Gastroesophageal sphincter (tissue), 4 donors: ENCODE measurements around the gene OR10A6. TPM values are rescaled to one million over a fixed set of nuclear protein-coding genes. Genes with fewer than 3 reads are reported as not detected.

Source experiments
- ATAC-seq: fragments of 150-250 bp; one replicate; pipeline ENCODE4 v1.9.1; 2016; ENCODE audit warnings: mild to moderate bottlenecking, moderate library complexity
- H3K27ac ChIP-seq, 4 donors: fragments of 200-600 bp; sonication (generic) in 3 of 4; 1 replicate in 3 of 4; 2 replicates in 1 of 4; pipeline ENCODE4 v1.5.1; 2016 to 2019
- H3K27me3 ChIP-seq: fragments of 200-600 bp; sonication (generic); one replicate; pipeline ENCODE4 v1.5.1; 2019
- H3K36me3 ChIP-seq, 2 donors: fragments of 200-600 bp; sonication (generic); one replicate each; pipeline ENCODE4 v1.5.1; 2019; ENCODE audit warnings: control low read depth in 1 of 2
- H3K4me1 ChIP-seq, 3 donors: fragments of 200-600 bp; sonication (generic); 1 replicate in 2 of 3; 2 replicates in 1 of 3; pipeline ENCODE4 v1.5.1; 2016 to 2019; ENCODE audit warnings: control low read depth in 2 of 3
- H3K4me3 ChIP-seq, 2 donors: fragments of 200-600 bp; sonication (generic); one replicate each; pipeline ENCODE4 v1.5.1; 2019; ENCODE audit warnings: mild to moderate bottlenecking in 1 of 2, moderate library complexity in 1 of 2
- H3K9me3 ChIP-seq, 3 donors: fragments of 200-600 bp; sonication (generic); one replicate each; pipeline ENCODE4 v1.5.1; 2017 to 2019; ENCODE audit warnings: control low read depth in 2 of 3
- CTCF ChIP-seq, 4 experiments: fragments of 200-600 bp in 2 of 4; fragments of 450-650 bp in 2 of 4; sonication (generic) in 1 of 4; IDR thresholded peaks; one replicate each; pipeline ENCODE4 v1.5.1; 2017 to 2019; ENCODE audit warnings: antibody characterized with exemption in 4 of 4, mild to moderate bottlenecking in 2 of 4, moderate library complexity in 2 of 4
- EP300 ChIP-seq: sonication (generic); formaldehyde crosslinking; IDR thresholded peaks from one replicate; pipeline ENCODE4 v1.6.1; 2017; ENCODE audit warnings: antibody characterized with exemption, mild to moderate bottlenecking
- POLR2A ChIP-seq, 2 donors: fragments of 450-650 bp; IDR thresholded peaks; one replicate each; pipeline ENCODE4 v1.6.1; 2017; ENCODE audit warnings: antibody characterized with exemption in 2 of 2, mild to moderate bottlenecking in 2 of 2, moderate library complexity in 1 of 2
- POLR2AphosphoS5 ChIP-seq: sonication (generic); formaldehyde crosslinking; IDR thresholded peaks from one replicate; pipeline ENCODE4 v1.6.1; 2017; ENCODE audit warnings: antibody characterized with exemption
- WGBS, 2 donors: methylation state at CpG; one replicate each; pipeline ENCODE4 v1.1.5; 2018; ENCODE audit warnings: low coverage in 1 of 2; 5-methylcytosine and 5-hydroxymethylcytosine counted together
- total RNA-seq, 4 donors: library from RNA; depleted of rRNA; stranded (reverse); fragments of >200 nt; gene quantifications; one replicate each; pipeline ENCODE4 v1.1.0, GENCODE V29; 2016

The OR10A6 gene
- total RNA-seq, 4 donors from 2014 or later: not detected

- Histone ChIP-seq H3K27me3 (no peaks in the 10 kb centered on the region), H3K27ac (no peak overlapping the region), H3K4me1 (no peaks in the 10 kb centered on the region), H3K4me3 (no peak overlapping the region), H3K9me3 (no peaks in the 10 kb centered on the region), H3K36me3 (no peaks in the 10 kb centered on the region)
- TF ChIP-seq POLR2A (IDR thresholded peaks at IDR 0.05) (no peak), EP300 (no peak), POLR2AphosphoS5 (no peak), CTCF (IDR thresholded peaks at IDR 0.05) (no peak)
- ATAC-seq: no peak
- WGBS, 2 donors: 36 to 69% methylated on average over 3 of the region's 3 CpGs
Observed at GRCh38 chr11:7894251-7894650, 36.8 kb downstream of the OR10A6 start.

- no peak overlapping the region for H3K27ac ChIP-seq
- 81% methylated on average over 2 of the region's 2 CpGs for WGBS, 2 donors
Observed at GRCh38 chr11:7893796-7894195, 37.3 kb downstream of the OR10A6 start.

GRCh38 chr11:7892840-7893254, 38.2 kb downstream of the OR10A6 start:
- ATAC-seq: peak; percentile 47
- no peaks in the 10 kb centered on the region for H3K27me3 ChIP-seq
- H3K4me1 ChIP-seq: no peaks in the 10 kb centered on the region
- 7 to 15% methylated on average over 2 of the region's 2 CpGs for WGBS, 2 donors
- no peaks in the 10 kb centered on the region for H3K36me3 ChIP-seq
- no peak overlapping the region for H3K4me3 ChIP-seq
- H3K27ac ChIP-seq: no peak overlapping the region
- TF ChIP-seq CTCF (IDR thresholded peaks at IDR 0.05): peak; percentile 30 to 67 (median 58)
- no peak for TF ChIP-seq POLR2AphosphoS5
- H3K9me3 ChIP-seq: no peaks in the 10 kb centered on the region

More at GRCh38 chr11:7893796-7894195, 37.3 kb downstream of the OR10A6 start:
- no peaks in the 10 kb centered on the region for H3K4me1 ChIP-seq
- ATAC-seq: no peak
- TF ChIP-seq EP300: no peak
- TF ChIP-seq POLR2AphosphoS5: no peak
- no peak for TF ChIP-seq POLR2A (IDR thresholded peaks at IDR 0.05)
- no peak for TF ChIP-seq CTCF (IDR thresholded peaks at IDR 0.05)
- H3K4me3 ChIP-seq: no peak overlapping the region
- H3K36me3 ChIP-seq: no peaks in the 10 kb centered on the region
- no peaks in the 10 kb centered on the region for H3K27me3 ChIP-seq
- H3K9me3 ChIP-seq: no peaks in the 10 kb centered on the region

- H3K36me3 ChIP-seq: no peaks in the 10 kb centered on the region
- no peak overlapping the region for H3K4me3 ChIP-seq
- no peaks in the 10 kb centered on the region for H3K27me3 ChIP-seq
- H3K9me3 ChIP-seq: no peaks in the 10 kb centered on the region
- H3K27ac ChIP-seq: no peak overlapping the region
- 54 to 56% methylated on average over 5 to 6 of the region's 6 CpGs for WGBS, 2 donors
- H3K4me1 ChIP-seq: no peaks in the 10 kb centered on the region
- ATAC-seq: no peak
- TF ChIP-seq POLR2A (IDR thresholded peaks at IDR 0.05) (no peak), EP300 (no peak), CTCF (IDR thresholded peaks at IDR 0.05) (no peak), POLR2AphosphoS5 (no peak)
Observed at GRCh38 chr11:7892059-7892699, 38.9 kb downstream of the OR10A6 start.

GRCh38 chr11:7890417-7891172, 40.5 kb downstream of the OR10A6 start:
- no peaks in the 10 kb centered on the region for H3K36me3 ChIP-seq
- TF ChIP-seq POLR2A (IDR thresholded peaks at IDR 0.05) (no peak), CTCF (IDR thresholded peaks at IDR 0.05) (no peak), POLR2AphosphoS5 (no peak)
- H3K27me3 ChIP-seq: no peaks in the 10 kb centered on the region
- no peak for ATAC-seq
- H3K4me1 ChIP-seq: no peaks in the 10 kb centered on the region
- no peak overlapping the region for H3K27ac ChIP-seq
- WGBS, 2 donors: 19 to 25% methylated on average over 5 to 6 of the region's 6 CpGs
- H3K4me3 ChIP-seq: no peak overlapping the region
- no peaks in the 10 kb centered on the region for H3K9me3 ChIP-seq
